Measurements from ENCODE around the gene DNASE1. TPM values are rescaled to one million over a fixed set of nuclear protein-coding genes. Genes with fewer than 3 reads are reported as not detected.

The DNASE1 gene
- total RNA-seq, 1 donor from 2014 or later, result 14.3 TPM

GRCh38 chr16:3640207-3640606, 14.3 kb upstream of the DNASE1 start:
- Histone ChIP-seq H3K4me3 (no peak overlapping the region), H3K9me3 (no peaks in the 10 kb centered on the region), H3K4me1 (peaks cover 10% of the 10 kb centered on the region), H3K27me3 (ENCODE audit: low read depth) (no peaks in the 10 kb centered on the region), H3K36me3 (peaks cover 32% of the 10 kb centered on the region), H3K27ac (no peak overlapping the region)
- TF ChIP-seq CTCF (IDR thresholded peaks at IDR 0.05), result no peak
- intact Hi-C loops (cut with DNase I), result no loop called here
- ATAC-seq, result no peak
- DNase-seq, result peak; percentile 24

- intact Hi-C loops (cut with DNase I), result no loop called here
- H3K36me3 ChIP-seq, result peaks cover 32% of the 10 kb centered on the region
- no peak overlapping the region for H3K4me3 ChIP-seq
- H3K4me1 ChIP-seq, result peaks cover 10% of the 10 kb centered on the region
- H3K27ac ChIP-seq, result no peak overlapping the region
- no peaks in the 10 kb centered on the region for H3K27me3 ChIP-seq (ENCODE audit: low read depth)
- no peaks in the 10 kb centered on the region for H3K9me3 ChIP-seq
- peak; percentile 17 for DNase-seq
- no peak for TF ChIP-seq CTCF (IDR thresholded peaks at IDR 0.05)
- ATAC-seq, result no peak
Observed at GRCh38 chr16:3640632-3641501, 13.6 kb upstream of the DNASE1 start.

- DNase-seq (peak; percentile 9), ATAC-seq (no peak)
- TF ChIP-seq CTCF (IDR thresholded peaks at IDR 0.05), result no peak
- no peak overlapping the region for H3K4me3 ChIP-seq
- H3K4me1 ChIP-seq, result peaks cover 9% of the 10 kb centered on the region
- no peaks in the 10 kb centered on the region for H3K9me3 ChIP-seq
- no peak overlapping the region for H3K27ac ChIP-seq
- intact Hi-C loops (cut with DNase I), result no loop called here
- peaks cover 32% of the 10 kb centered on the region for H3K36me3 ChIP-seq
- no peaks in the 10 kb centered on the region for H3K27me3 ChIP-seq (ENCODE audit: low read depth)
Observed at GRCh38 chr16:3641801-3642396, 12.6 kb upstream of the DNASE1 start.

GRCh38 chr16:3642397-3643094, 11.9 kb upstream of the DNASE1 start:
- Histone ChIP-seq H3K27ac (no peak overlapping the region), H3K4me3 (no peak overlapping the region), H3K36me3 (peaks cover 32% of the 10 kb centered on the region), H3K27me3 (ENCODE audit: low read depth) (no peaks in the 10 kb centered on the region), H3K4me1 (peaks cover 3% of the 10 kb centered on the region), H3K9me3 (no peaks in the 10 kb centered on the region)
- intact Hi-C loops (cut with DNase I), result no loop called here
- DNase-seq (peak; percentile 10), ATAC-seq (no peak)
- no peak for TF ChIP-seq CTCF (IDR thresholded peaks at IDR 0.05)

- Histone ChIP-seq H3K9me3 (no peaks in the 10 kb centered on the region), H3K36me3 (peaks cover 32% of the 10 kb centered on the region), H3K27ac (no peak overlapping the region), H3K4me3 (no peak overlapping the region), H3K27me3 (ENCODE audit: low read depth) (no peaks in the 10 kb centered on the region), H3K4me1 (no peaks in the 10 kb centered on the region)
- ATAC-seq (no peak), DNase-seq (peak; percentile 25)
- intact Hi-C loops (cut with DNase I), result no loop called here
- TF ChIP-seq CTCF (IDR thresholded peaks at IDR 0.05), result no peak
Observed at GRCh38 chr16:3643095-3643730, 11.3 kb upstream of the DNASE1 start.
